ENCODE data around the gene KCNQ4. TPM values are rescaled to one million over a fixed set of nuclear protein-coding genes. Genes with fewer than 3 reads are reported as not detected.

Gene KCNQ4
- total and polyA plus RNA-seq, 2 of the 4 experiments (the other 2 are of a cell fraction) = 0.07 TPM; not detected in 1

DNA sequence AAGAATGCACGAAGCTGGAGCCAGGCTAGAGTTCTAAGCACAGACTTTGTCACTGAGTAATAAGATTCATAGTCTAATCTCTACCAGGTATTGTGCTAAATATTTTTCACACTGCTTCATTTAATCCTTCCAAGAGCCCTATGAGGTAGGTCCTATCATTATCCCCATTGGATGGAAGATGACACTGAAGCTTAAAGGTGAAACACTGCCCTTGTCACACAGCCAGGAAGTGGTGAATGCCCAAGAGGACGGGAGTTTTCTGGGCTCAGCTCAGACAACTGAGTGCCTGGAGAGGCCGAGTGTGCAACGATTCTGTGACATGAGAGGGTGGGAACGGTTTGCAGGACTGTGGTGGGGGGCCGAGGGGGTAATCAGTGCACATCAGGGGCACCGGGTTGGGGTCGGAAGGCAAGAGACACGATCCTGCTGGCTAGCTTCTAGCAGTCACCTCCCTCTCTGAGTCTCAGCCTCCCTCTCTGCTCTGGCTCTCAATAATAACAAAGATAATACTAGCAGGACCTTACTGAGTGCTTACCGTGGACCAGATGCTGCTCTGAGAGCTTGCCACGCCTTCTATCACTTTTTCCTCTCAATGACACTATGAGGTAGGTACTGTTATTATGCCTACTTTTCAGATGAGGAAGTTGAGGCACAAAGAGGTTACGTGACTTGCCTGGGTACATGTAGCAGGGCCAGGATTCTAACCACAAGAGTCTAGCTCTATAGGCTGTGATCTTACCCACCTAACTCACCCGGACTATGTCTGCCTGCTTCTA is 12.4 kb downstream of the KCNQ4 start:
- no TSS peak for BruUV-seq (replicated peaks)
- H3K4me1 ChIP-seq (ENCODE audit: control insufficient read depth, insufficient read depth, low read length) = peaks cover 3% of the 10 kb centered on the region; the same call in 1 of the 2 replicates
- H3K14ac ChIP-seq (replicated peaks; ENCODE audit: low read depth, low read length) = no peak overlapping the region
- H4K5ac ChIP-seq (ENCODE audit: low read depth, low read length) = no peak overlapping the region
- no peak for ATAC-seq (ENCODE audit: low read depth)
- no peak overlapping the region for H2BK5ac ChIP-seq (ENCODE audit: low read depth, low read length, poor library complexity, severe bottlenecking)
- H2BK15ac ChIP-seq (ENCODE audit: low read depth, low read length) = no peak overlapping the region
- H3K36me3 ChIP-seq (ENCODE audit: control insufficient read depth, insufficient read depth, low read length) = no peaks in the 10 kb centered on the region
- DNase-seq = no peak
- TF ChIP-seq, protein P1, sequence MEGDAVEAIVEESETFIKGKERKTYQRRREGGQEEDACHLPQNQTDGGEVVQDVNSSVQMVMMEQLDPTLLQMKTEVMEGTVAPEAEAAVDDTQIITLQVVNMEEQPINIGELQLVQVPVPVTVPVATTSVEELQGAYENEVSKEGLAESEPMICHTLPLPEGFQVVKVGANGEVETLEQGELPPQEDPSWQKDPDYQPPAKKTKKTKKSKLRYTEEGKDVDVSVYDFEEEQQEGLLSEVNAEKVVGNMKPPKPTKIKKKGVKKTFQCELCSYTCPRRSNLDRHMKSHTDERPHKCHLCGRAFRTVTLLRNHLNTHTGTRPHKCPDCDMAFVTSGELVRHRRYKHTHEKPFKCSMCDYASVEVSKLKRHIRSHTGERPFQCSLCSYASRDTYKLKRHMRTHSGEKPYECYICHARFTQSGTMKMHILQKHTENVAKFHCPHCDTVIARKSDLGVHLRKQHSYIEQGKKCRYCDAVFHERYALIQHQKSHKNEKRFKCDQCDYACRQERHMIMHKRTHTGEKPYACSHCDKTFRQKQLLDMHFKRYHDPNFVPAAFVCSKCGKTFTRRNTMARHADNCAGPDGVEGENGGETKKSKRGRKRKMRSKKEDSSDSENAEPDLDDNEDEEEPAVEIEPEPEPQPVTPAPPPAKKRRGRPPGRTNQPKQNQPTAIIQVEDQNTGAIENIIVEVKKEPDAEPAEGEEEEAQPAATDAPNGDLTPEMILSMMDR (conservative IDR thresholded peaks at IDR 0.05; ENCODE audit: low read depth, low read length) = no peak
- TF ChIP-seq BHLHE40 (IDR thresholded peaks at IDR 0.05; ENCODE audit: low read depth, low read length) = no peak
- no peak for TF ChIP-seq SMC3 (IDR thresholded peaks at IDR 0.05; ENCODE audit: low read depth, low read length)
- TF ChIP-seq, protein P2, sequence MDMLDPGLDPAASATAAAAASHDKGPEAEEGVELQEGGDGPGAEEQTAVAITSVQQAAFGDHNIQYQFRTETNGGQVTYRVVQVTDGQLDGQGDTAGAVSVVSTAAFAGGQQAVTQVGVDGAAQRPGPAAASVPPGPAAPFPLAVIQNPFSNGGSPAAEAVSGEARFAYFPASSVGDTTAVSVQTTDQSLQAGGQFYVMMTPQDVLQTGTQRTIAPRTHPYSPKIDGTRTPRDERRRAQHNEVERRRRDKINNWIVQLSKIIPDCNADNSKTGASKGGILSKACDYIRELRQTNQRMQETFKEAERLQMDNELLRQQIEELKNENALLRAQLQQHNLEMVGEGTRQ (IDR thresholded peaks at IDR 0.05; ENCODE audit: low read depth, low read length) = no peak
- H4K8ac ChIP-seq (ENCODE audit: low read depth in 2 of 2, low read length in 2 of 2) = no peak overlapping the region
- in situ Hi-C loops (cut with MboI; ENCODE audit: low sequenced_read_pairs) (no loop called here), dilution Hi-C loops (cut with HindIII; ENCODE audit: low sequenced_read_pairs, unreplicated experiment) (no loop called here), intact Hi-C loops (cut with micrococcal nuclease) (no loop called here)
- no peak overlapping the region for H2AK9ac ChIP-seq (replicated peaks; ENCODE audit: low read depth, low read length, poor library complexity)
- no peaks in the 10 kb centered on the region for H3K9me1 ChIP-seq (ENCODE audit: insufficient read depth, low read length)
- H2BK20ac ChIP-seq (ENCODE audit: low read depth, low read length) = no peak overlapping the region
- no peak overlapping the region for H3K4me2 ChIP-seq (ENCODE audit: low read depth, low read length)
- peaks cover 47% of the 10 kb centered on the region for H3K27me3 ChIP-seq (ENCODE audit: control insufficient read depth, insufficient read depth, low read length)
- H3K18ac ChIP-seq (ENCODE audit: low read depth, low read length) = no peak overlapping the region
- H2BK120ac ChIP-seq (ENCODE audit: low read depth, low read length) = no peak overlapping the region
- ChIA-PET CTCF (no interaction called here), POLR2A (ENCODE audit: unreplicated experiment) (no interaction called here)
- no peak overlapping the region for H2AK5ac ChIP-seq (ENCODE audit: low read depth, low read length)
- no peak overlapping the region for H3K4ac ChIP-seq (ENCODE audit: low read depth, low read length)
- peak overlapping the region; percentile 51 for H2AFZ ChIP-seq (replicated peaks; ENCODE audit: low read length, poor library complexity)
- WGBS, 2 experiments (ENCODE audit: extremely low coverage in 2 of 2, insufficient read length in 1 of 2) = 22% methylated on average over 1 of the region's 13 CpGs; no CpG with 5 or more reads in 1 of the 2 experiments
- no peak overlapping the region for H3K23ac ChIP-seq (ENCODE audit: low read depth, low read length)
- H3K27ac ChIP-seq (ENCODE audit: insufficient read depth, low read length) = no peak overlapping the region
- no peaks in the 10 kb centered on the region for H3K79me1 ChIP-seq (ENCODE audit: low read depth in 1 of 2, low read length in 2 of 2)
- H4K20me1 ChIP-seq (ENCODE audit: insufficient read depth, low read length) = no peaks in the 10 kb centered on the region
- H3K4me3 ChIP-seq (ENCODE audit: insufficient read depth, low read depth, low read length) = no peak overlapping the region
- no peak overlapping the region for H3K56ac ChIP-seq (ENCODE audit: extremely low read depth, insufficient read depth, low read length)
- H3K9ac ChIP-seq (ENCODE audit: low read depth, low read length) = no peak overlapping the region
- no peak overlapping the region for H4K91ac ChIP-seq (ENCODE audit: insufficient read depth, low read depth, low read length)
- H3K9me3 ChIP-seq (ENCODE audit: control insufficient read depth, insufficient read depth, low read length) = no peaks in the 10 kb centered on the region

All from IMR-90 (cell line).